Fibroblast of skin of left quadriceps (primary cell): Measurements from ENCODE around the gene DGKB.

Experiments
- DNase-seq, 2 experiments: peaks; one replicate each; pipeline ENCODE4 v3.0.0-alpha.2; 2013; ENCODE audit warnings: low read depth in 2 of 2

The DGKB gene

GRCh38 chr7:14125998-14126397, 776.6 kb downstream of the DGKB start:
- DNase-seq = no peak

- DNase-seq = no peak
These were observed 777.8 kb downstream of the DGKB start for GRCh38 chr7:14124716-14125115.

GRCh38 chr7:14123923-14124322, 778.6 kb downstream of the DGKB start:
- no peak for DNase-seq

- no peak for DNase-seq
These were observed 786.9 kb downstream of the DGKB start for GRCh38 chr7:14115701-14116100.

GRCh38 chr7:14104861-14105260, 797.7 kb downstream of the DGKB start:
- DNase-seq = no peak

- no peak for DNase-seq
These were observed 806.4 kb downstream of the DGKB start for GRCh38 chr7:14096159-14096558.

- DNase-seq = no peak
These were observed 807.2 kb downstream of the DGKB start for GRCh38 chr7:14095233-14095950.
